ENCODE results near the gene ADAMTS2.

Gene ADAMTS2

DNA sequence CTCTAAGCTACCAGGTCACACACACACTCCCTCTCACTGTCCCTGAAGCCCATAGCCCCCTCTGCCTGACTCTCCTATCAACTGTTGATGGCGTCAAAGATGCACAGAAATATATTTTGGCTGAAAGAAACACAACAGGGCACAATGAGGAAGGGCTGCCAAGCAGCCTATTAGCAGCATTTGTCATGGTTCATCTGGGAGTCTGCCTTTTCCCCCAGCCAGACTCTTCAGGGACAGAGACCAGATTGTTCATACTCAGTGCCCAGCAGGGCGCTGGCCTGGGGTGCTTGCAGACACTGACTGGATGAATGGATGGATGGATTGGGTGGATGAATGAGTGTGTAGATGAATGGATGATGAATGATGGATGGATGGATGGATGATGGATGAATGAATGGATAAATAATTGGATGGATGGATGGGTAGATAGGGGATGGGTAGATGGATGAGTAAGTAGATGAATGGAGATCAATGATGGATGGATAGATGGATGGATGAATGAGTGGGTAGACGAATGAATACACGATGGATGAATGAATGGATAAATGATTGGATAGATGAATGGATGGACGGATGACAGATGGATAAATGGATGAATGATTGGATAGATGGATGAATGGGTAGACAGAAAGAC, 90.5 kb downstream of the ADAMTS2 start:
- DNase-seq (ENCODE audit: low spot score) = no peak

- DNase-seq (ENCODE audit: low spot score) = no peak
Measured at GRCh38 chr5:179253730-179254129, 91.5 kb downstream of the ADAMTS2 start.

- DNase-seq (ENCODE audit: low spot score) = no peak
Measured at GRCh38 chr5:179251276-179251969, 93.8 kb downstream of the ADAMTS2 start.

DNA sequence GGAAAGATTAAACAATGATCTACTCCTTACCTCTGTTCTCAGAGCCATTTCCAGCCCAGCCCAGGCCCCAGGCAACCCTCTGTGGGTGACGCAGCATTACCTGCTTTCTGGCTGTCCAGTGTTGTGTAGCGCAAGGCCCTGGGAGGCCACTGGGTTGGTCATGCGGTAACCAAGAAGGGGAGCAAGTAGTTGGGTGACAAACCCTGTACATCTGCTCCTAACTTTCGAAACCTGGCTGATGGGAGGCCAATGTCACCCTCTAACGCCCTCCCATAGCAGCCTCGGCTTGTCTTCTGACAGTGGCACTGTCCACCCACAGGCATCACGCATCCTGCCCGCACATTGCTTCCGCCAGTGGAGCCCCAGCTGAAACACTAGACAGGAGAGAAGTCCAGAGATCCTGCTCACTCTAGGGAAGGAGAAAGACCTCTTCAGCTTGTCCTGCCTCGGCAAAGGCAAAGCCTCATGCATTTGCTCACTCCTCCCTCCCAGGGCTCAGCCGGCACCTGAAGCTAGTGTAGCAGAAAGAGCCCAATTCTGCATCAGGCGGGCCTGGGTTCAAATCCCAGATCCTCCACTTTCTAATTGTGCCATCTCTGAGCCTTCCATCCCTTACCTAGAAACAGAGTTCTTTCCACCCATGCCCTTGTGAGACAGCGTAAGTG, 94.6 kb downstream of the ADAMTS2 start:
- DNase-seq (ENCODE audit: low spot score) = no peak

DNA sequence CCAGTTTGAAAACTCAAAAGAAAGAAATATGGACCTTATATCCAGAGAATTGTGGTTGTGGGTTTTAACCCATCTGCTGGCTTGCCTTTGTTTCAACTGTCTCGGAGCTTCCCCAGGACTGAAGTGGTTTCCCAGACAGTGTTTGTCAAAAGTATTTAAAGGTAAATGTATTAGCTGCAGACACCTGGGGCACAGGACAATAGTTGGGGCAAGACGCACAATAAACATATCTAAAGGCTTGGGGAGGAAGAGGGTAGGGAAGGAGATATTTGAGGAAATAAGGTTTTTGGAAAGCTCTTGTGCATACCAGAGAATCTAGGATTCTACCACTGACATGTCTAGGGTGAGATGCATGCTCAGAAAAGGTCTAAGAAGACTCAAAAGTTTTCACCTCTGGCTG, 99.0 kb downstream of the ADAMTS2 start:
- DNase-seq (ENCODE audit: low spot score) = no peak

- DNase-seq (ENCODE audit: low spot score) = no peak
Measured at GRCh38 chr5:179245031-179245430, 100.2 kb downstream of the ADAMTS2 start.

DNA sequence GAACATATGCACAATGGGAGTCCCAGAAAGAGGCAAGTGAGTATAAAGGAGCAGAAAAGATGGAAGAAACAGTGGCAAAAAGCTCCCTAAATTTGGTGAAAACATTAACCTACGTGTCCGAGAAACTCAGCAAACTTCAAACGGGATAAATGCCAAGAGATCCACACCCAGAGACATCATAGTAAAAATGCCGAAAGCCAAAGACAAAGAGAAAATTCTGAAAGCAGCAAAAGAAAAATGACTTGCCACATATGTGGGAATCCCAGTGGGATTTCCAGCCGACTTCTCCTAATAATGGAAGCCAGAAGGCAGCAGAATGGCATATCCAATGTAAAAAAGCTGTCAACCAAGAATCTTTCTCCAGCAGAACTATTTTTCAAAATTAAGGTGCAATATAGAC, 101.2 kb downstream of the ADAMTS2 start:
- DNase-seq (ENCODE audit: low spot score) = no peak

DNA sequence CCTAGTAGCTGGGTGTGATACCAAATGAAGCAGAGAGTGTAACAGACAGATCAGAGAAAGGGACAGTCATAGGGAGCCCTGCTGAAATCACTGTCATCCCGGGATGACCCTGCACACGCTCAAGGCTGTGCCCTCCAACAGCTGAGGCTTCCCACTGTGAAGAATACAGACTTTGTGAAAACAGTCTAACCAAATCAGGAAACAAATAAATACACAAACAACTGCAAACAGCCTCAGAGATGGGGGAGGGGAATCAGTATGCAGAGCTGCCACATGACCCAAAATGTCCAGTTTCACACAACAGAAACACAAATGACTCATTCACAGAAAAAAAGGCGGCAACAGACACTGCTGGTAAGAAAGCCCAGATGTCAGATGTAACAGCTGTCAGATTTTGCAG, 101.9 kb downstream of the ADAMTS2 start:
- no peak for DNase-seq (ENCODE audit: low spot score)

- no peak for DNase-seq (ENCODE audit: low spot score)
Measured at GRCh38 chr5:179242676-179243075, 102.6 kb downstream of the ADAMTS2 start.

- no peak for DNase-seq (ENCODE audit: low spot score)
Measured at GRCh38 chr5:179241764-179242370, 103.4 kb downstream of the ADAMTS2 start.

- no peak for DNase-seq (ENCODE audit: low spot score)
Measured at GRCh38 chr5:179241175-179241574, 104.1 kb downstream of the ADAMTS2 start.

DNA sequence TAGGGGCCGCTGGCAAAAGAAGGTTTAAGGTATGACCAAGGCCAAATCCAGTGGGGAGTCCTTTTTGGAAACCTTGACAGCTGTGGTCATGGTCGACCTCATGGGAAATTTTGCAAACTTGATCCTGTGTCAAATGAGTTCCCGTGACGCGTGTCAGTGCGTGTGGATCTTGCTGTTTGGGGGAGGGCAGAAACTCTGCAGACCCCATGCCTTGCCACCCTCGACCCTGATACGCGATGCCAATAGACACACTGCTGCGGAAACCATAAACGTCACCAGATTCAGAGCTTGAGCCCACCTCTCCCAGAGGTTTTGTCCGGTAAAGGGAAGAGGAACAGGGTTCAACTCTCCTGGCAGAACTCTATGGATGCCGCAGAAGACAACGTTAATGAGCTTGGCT, 104.7 kb downstream of the ADAMTS2 start:
- DNase-seq (ENCODE audit: low spot score) = no peak

DNA sequence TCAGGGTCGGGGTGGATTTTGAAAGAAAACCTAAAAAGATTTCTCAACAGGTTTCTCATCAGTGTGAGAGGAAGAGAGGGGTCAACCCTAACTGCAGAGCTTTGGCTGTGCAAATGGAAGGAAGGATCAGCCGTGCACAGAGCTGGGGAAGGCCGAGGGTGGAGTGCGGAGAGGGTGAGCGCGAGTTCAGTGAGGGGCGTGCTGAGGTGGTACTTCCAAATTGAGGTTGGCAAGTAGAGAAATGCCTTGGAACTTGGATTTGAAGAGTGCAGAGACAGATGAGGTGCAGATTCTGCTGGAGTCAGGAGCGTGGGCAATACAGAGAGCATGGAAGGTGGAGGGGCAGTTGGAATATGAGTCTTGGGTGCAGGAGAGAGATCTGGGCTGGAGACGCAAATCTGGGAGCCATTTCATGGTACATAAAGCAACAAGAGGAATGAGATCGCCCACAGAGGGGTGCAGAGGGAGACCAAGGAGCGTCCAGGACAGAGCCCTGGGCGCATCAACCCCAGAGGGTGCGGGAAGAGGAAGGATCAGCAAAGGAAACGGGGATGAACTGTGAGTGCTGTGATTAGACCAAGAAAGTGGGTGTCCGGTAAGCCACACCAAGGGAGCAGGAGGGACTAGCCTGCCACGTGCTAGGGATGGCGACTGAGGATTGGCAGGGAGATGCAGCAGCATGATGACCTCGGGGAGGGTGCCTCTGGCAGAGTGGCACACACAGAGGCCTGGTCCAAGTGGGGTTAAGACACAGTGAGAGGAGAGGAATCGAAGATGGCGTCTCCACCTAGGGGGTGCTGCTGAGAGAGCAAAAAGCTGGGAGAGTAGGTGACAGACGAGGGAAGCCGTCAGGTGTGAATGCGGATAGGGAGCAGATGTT, 105.8 kb downstream of the ADAMTS2 start:
- DNase-seq (ENCODE audit: low spot score) = no peak

GRCh38 chr5:179238628-179238970, 106.7 kb downstream of the ADAMTS2 start:
- no peak for DNase-seq (ENCODE audit: low spot score)

GRCh38 chr5:179237770-179238627, 107.3 kb downstream of the ADAMTS2 start:
- DNase-seq (ENCODE audit: low spot score) = no peak

- no peak for DNase-seq (ENCODE audit: low spot score)
Measured at GRCh38 chr5:179235416-179236400, 109.6 kb downstream of the ADAMTS2 start.

DNA sequence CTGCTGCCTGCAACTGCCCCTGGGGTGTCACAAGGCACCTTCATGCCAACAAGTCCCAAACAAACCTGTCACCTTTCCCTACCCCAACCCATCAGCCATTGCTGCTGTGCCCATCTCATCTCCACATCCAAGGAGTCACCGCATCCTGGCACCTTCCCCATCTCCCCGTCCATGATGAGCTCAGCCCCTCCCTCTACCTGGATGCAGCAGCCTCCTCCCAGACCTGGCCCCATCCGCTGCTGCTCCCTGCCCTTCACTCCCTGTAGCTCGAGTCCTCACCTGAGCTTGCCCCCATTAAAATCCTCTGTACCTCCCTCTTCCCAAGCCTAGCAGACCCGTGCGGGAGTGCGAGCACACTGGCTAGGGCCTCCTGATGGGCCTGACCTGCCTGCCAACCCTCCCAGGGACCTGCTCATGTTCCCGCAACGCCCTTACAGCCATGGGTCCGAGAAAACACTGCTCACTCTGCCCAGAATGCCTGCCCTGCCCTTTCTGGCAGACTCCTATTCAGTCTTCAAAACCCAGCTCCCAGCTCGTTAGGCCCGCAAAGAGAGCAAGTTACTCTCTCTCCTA, 110.6 kb downstream of the ADAMTS2 start:
- no peak for DNase-seq (ENCODE audit: low spot score)

GRCh38 chr5:179233909-179234562, 111.2 kb downstream of the ADAMTS2 start:
- DNase-seq (ENCODE audit: low spot score) = no peak
